Cardiac septum (tissue), 1 donor: Measurements from ENCODE around the gene PIP4K2C. TPM values are rescaled to one million over a fixed set of nuclear protein-coding genes. Genes with fewer than 3 reads are reported as not detected.
"Not testable (repeated sequence)": the region's sequence is repeated elsewhere in the genome, so short reads cannot be mapped to it uniquely, and the experiment has no call there.

Experiments used
- DNase-seq: peaks from one replicate; pipeline ENCODE4 v3.0.0-alpha.2; 2020; ENCODE audit warnings: low spot score
- intact Hi-C: fragments of 100-400 bp; cut with DNase I; formaldehyde crosslinking; loops from one replicate; pipeline ENCODE4 v1.14.0; 2022
- total RNA-seq: library from RNA; stranded (reverse); fragmentation: NEBNext Ultra II Directional; extraction: Animal tissue kit (Norgen Biotek cat#: 25700); gene quantifications from one replicate; pipeline ENCODE4 v1.2.1, GENCODE V29; 2021
- donor health status: DM: no; HTN: no; CAD: no.

The PIP4K2C gene
- total RNA-seq, 1 donor from 2014 or later, result 17.9 TPM

DNA sequence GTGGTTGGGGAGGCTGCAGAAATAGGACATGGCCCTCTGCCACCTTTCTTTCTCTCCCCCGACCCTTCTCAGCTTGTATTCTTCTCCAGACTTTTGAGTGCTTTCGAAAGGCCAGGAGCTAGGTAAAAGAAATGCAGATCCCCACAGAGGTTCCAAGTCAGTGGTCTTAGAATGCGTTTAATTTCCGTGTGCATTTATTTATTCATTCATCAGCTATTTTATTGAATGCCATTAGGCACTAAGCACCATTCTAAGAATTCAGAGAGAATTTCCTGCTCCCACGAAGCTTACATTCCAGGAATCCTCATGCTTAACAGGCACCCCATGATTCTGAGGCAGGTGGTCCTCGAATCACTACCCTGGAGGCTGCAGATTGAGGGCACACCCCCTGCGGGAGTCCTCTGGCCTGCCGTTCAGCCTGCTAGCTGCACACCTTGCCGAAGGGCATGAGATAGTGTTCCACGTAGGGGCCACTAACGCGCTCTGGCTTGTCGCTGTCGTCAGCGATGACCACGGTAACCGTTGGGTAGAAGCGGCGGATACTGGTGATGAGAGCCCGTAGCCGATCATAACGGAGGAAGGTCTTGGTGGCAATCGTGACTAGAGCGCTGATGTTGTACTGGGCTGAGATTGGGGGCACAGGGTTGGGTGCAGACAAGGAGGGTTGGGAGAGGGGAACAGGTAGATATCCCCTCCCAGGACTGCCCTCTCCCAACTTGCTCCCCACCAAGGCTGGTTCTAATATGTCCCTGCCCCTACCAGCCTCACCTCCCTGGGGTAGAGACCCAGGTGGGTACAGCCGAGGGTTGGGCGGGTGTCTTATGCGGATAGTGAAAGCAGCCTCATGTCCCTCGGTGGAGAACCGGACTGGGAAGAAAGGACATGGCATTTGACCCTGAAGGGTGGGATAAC, 37.5 kb downstream of the PIP4K2C start:
- DNase-seq, result peak; percentile 50
- intact Hi-C loops, result no loop called here

DNA sequence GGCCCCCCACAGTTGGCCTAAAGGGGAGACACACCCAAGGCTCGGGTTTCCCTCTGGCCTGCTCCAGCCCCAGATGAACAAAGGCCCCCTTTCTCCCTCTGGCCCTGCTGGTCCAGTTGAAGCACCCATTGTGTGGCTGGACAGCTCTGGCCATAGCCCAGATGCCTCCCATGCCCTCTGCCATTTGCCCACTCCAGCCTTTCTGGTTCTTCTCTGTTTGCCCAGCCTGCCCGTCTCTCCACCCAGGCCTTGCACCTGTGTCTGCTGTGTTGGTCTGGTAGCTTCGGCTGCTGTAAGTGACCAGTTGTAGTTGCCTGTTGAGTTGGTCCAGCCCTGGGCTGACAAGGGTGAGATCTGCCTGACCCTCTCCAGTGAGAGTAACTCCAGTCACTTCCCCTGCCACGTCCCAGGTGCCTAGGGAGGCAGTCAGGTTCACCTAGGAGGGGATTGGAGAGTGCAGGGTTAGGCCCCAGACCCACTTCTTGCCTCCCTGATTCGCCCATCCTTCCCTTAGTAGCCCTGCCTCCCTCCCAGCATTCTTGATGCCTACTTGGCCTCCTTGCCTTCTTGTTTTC, 39.0 kb downstream of the PIP4K2C start:
- peak; percentile 68 for DNase-seq
- intact Hi-C loops, result no loop called here

DNA sequence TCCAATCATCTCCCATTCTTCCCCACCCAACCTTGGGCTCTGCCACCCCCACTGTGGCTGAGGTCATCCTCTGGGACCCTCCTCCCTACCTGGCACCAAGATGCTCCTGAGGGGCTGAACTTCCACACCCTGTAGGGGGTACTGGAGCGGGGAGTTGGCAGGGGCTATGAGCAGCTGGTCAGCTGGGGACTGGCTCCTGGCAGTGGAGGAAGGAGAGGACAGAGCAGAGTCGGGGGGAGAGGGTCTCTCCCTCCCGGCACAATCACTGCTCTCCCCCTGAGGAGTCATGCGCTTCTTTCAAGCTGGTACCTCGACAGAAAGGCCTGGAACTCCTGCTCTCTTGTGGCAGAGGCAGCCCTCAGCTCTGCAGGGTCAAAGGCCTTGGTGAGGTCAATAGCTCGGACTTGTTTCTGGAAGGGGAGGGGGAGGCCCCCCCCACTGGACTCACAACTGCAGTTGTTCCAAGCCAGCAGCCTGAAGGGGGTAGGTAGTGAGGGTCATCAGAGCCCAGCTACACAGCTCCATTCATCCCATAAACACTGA, 40.0 kb downstream of the PIP4K2C start:
- intact Hi-C loops, result no loop called here
- DNase-seq, result peak; percentile 49

DNA sequence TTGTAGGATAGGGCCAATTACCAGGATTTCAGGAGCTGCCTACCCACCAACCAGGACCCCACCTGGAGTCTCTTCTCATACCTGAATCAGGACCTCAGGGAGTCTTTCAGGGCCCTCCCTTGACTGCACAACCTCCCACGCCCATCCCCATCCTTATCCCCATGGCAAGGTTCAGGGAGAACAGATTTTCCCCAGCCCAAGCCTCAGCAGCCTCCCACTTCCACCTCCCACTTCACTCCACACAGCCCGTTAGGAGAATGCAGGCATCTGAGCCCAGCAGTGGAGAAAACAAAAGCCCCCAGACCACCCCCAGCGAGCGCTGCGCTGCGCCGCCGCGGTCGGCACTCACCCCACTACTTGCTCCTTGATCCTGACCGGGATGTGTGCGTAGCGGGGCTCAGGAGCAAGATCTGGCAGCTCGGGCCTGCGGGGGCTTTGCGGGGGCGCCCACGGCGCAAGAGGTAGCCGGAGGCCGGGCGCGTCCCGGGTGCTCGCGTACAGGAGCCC, 40.6 kb downstream of the PIP4K2C start:
- peak; percentile 62 for DNase-seq
- intact Hi-C loops, result no loop called here

DNA sequence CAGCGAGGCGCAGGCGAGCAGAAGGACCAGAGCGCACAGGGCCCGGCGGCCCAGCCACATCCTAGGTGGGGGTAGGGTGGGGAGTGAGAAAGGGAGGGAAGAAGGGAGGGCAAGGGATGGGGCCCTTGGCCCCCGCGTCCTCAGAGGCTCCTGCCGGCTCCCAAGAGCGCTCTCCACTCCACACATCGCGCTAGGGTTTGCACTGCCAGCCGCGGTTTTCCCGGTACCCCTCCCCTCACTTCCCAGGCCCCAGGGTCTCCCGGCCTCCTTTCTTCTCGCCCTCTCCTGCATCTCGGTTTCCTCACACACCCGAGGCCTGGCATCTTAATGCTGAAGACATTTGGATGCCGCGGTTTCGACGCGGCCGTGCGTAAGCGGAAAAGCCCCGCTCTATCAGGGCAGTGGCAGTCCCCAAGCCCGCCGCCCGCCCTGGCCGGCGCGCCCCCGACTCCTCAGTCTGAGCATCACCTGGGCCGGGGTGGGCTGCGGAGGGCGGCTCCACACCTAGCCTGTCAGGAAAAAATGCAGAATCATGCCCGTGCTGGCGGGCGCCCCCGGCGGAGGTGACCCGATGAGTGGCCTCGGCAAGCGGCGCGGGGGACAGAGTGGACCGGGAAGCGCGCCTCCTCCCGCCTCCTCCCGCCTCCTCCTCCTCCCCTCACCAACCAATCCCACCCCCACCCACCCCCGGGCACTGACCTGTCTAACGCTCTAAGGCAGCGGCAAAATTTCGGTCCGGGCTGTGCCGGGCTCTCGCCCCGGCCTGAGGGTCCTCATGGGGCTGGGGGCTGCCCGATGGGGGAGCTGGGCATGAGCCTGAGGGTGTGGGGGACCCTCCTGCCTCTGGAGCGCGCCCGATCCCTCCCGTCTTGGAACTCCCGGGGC, 41.3 kb downstream of the PIP4K2C start:
- intact Hi-C loops, result no loop called here
- peak; percentile 74 for DNase-seq

DNA sequence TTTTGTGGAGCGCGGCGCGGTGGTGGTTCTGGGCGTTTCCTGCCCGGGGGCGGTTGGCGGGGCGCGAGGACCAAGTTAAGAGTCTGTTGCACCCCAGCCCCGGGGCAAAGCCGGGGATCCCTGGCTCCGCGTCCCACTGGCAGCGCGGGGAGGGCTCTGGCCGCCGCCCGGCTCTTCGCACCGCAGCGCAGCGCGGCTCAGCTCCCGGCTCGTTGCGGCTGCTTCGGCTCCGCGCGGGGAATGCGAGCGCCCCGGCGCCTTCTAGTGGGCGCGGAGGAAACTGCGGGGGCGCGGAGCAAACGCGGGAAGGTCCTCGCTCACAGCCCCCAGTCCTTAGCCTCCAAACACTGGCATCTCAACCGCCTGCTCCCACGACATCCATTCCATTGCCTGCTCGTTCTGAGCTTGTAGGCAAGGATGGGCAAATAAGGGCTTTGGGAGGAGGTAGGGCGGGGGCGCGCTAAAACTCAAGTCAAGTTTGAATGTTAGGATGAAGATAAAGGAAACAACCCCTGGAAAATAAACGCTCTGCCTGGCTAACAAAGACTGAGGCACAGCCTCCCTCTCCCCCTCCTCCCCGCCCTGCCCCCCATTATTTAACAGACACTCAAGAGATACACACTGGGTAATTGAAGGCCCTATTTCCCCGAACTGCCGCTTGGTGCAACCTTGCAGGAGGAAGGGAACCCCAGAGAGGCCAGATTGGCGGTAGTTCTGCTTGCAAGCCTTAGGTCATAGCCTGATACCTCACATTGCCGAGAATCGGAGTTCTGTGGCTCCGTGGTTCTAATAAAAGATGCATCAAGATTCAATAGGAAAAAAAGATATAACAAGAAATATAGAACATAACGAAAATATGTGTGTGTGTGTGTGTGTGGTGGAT, 42.2 kb downstream of the PIP4K2C start, which contains the start of gene B4GALNT1:
TSS of gene B4GALNT1 (minus strand) at position 244 of the 883 bp plus-strand sequence. CDS start 1,069 bp downstream, outside the sequence.
- intact Hi-C loops, result no loop called here
- DNase-seq, result peak; percentile 85

DNA sequence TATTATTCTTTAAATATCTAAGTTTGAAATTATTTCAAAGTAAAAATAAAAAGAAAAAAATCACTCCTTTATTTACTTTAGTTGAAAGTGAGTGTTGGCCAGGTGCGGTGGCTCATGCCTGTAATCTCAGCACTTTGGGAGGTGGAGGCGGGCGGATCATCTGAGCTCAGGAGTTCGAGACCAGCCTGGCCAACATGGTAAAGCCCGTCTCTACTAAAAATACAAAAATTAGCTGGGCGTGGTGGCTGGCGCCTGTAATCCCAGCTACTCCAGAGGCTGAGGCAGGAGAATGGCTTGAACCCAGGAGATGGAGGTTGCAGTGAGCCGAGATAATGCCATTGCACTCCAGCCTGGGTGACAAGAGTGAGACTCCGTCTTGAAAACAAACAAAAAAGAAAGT, 45.7 kb downstream of the PIP4K2C start:
- intact Hi-C loops, result not testable (repeated sequence)
- peak; percentile 36 for DNase-seq

DNA sequence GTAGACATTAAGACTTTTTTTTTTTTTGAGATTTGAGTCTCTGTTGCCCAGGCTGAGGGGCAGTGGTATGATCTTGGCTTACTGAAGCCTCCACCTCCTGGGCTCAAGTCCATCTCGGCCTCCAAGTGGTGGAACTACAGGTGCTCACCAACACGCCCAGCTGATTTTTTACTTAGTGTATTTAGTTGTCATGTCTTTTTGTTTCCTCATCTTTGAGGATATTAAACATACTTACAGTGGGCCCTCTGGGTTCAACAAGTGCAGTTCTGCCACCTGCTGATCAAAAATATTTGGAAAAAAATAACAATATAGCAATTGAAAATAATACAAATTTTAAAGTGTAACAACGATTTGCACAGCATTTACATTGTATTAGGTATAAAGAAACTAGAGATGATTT, 46.4 kb downstream of the PIP4K2C start:
- intact Hi-C loops, result no loop called here
- peak; percentile 36 for DNase-seq

DNA sequence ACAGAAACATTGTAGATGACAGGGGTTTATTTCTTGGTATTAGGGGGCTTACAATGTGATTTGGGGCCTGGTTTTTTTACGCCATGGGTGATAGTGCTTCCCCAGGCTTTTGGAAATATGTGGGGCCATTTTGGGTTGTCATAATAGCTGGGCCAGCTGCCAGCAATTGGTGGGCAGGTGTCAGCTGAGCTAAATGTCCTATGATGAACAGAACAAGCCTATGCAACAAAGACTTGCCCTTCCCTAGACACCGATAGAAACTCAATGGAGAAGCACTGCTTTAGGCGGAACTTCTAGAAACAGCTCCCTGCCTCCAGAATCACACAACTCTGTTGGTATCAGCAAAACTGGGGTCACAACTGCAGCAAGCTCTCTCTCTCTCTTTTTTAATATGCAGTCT, 47.1 kb downstream of the PIP4K2C start:
- intact Hi-C loops, result no loop called here
- no peak for DNase-seq

DNA sequence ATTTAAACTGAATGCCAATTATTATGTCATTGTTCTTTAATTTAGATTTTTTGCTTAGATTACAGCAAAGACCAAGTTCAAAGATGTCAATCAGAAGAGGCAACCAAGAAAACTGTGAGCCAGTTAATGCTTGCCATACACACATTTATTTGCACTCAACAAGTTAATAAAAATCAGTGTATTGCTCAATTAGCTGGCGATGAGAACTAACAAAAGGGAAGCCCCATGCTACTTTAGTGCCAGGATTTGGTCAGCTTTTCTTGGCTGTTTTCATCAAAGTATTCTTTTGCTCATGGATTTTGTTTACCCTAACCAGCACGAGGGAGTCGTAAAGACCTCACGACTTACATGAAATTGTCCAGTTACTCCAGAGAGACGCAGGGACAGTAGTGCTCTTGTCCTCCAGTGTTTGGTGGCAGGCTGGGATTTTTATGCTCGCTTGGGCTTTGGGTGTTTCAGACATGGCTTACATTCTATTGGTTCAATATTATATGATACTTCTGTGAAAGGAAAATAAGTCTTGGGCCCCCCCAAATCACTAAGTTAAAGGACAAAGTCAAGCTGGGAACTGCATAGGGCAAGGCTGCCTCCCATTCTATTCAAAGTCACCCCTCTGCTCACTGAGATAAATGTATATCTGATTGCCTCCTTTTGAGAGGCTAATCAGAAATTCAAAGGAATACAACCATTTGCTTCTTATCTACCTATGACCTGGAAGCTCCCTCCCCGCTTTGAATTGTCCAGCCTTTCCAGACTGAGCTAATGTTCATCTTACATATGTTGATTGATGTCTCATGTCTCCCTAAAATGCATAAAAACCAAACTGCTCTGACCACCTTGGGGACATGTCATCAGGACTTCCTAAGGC, 49.4 kb downstream of the PIP4K2C start:
- intact Hi-C loops, result no loop called here

DNA sequence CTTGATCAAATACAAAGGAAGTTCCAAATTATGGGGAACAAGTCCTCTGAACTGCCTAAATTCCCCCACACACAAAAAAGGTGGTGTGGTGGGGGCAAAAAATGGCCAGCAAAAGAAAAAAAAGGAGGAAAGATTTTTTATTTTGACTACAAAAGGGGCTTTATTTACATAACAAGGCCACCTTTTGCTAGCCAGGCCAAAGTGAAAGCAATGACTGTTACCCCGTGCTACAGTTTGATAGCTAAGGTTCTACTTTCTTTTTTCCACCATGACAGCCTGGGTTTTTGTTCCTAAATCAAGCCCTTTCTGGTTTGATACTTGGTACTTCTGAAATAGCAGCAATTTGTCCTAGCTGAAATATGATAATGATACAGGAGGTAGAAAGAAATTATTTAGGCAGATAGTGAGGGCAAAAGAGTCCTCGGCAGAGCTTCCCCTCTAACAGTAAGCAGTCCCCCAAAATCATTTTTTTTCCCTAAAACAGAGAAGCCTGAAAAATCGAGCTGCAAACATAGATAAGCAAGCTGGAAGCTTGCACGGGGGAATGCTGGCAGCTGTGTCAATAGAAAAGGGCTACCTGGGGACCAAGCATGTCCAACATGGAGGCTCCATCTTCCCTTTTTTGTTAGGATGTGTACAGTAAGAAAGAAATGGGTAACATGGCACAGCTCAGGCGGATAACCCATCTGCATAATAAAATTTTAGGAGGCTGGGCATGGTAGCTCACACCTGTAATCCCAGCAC, 50.9 kb downstream of the PIP4K2C start:
- intact Hi-C loops, result no loop called here
- DNase-seq, result no peak

More for the DNA sequence above, 49.4 kb downstream of the PIP4K2C start:
- no peak for DNase-seq

DNA sequence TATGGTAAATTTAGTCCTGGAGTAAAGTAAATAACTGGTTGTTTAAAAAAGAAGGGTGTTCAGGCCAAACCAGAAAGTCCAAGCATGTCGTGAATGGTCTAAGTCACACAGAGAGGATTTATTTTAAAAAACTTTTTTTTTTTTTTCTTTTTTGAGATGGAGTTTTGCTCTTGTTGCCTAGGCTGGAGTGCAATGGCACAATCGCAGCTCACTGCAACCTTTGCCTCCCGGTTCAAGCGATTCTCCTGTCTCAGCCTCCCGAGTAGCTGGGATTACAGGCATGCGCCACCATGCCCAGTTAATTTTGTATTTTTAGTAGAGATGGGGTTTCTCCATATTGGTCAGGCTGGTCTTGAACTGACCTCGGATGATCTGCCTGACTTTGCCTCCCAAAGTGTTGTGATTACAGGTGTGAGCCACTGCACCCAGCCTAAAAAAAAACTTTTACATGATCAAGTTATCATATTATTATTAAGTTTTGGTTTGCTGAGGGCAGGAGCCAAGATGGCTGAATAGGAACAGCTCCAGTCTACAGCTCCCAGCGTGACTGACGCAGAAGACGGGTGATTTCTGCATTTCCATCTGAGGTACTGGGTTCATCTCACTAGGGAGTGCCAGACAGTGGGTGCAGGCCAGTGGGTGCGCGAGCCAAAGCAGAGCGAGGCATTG, 55.1 kb downstream of the PIP4K2C start:
- intact Hi-C loops, DNase-seq: not testable (repeated sequence)

DNA sequence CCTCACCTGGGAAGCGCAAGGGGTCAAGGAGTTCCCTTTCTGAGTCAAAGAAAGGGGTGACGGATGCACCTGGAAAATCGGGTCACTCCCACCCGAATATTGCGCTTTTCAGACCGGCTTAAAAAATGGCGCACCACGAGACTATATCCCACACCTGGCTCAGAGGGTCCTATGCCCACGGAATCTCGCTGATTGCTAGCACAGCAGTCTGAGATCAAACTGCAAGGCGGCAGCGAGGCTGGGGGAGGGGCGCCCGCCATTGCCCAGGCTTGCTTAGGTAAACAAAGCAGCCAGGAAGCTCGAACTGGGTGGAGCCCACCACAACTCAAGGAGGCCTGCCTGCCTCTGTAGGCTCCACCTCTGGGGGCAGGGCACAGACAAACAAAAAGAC, 55.7 kb downstream of the PIP4K2C start:
- DNase-seq, result not testable (repeated sequence)

More for the DNA sequence above, 55.7 kb downstream of the PIP4K2C start:
- intact Hi-C loops, result not testable (repeated sequence)
